Stimulated activated CD8-positive, alpha-beta memory T cell treated with anti-CD3 and anti-CD28 coated beads, Interleukin-7, amount 100 ng/mL, for 1 hour (primary cell): ENCODE results near the gene RNF144B.

Experiments used
- DNase-seq, 2 donors: peaks; one replicate each; pipeline ENCODE4 v3.0.0-alpha.2; 2020; ENCODE audit warnings: low read depth in 2 of 2

RNF144B gene

DNA sequence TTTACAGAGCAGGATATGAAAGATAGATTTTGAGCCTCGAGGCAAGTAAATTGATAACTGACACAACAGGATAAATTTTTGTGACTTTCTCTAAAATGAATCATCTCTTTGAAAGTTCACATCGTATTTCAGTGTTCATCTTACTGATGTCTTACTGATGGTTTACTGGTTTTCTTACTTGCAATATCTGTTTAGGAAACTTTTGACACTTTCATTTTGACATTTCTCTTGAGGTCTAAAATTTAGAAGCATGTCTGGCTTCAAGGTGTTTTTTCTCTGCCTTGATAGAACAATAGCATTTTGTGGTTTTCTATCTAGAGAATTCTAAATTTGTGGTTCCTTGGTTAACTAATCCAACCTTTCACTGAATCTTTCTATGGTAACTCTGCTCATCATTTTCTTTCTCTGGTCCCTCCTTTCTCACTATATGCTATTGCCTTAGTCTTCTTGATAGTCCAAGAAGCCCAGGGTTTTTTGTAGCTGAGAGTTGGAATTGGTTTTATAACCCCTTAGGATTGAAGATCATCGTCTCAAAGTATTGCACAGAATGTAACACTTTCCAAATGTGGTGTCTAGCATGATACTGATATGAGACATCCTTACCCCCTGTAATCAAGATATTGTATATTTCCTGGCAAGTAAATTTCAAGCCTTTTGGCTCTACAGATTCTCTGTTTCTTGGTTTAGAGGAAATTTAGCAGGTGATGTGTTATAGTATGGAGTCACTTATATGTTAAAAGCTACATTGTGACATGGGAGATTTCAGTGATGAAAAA is 98.7 kb downstream of the RNF144B start:
- no peak for DNase-seq

DNA sequence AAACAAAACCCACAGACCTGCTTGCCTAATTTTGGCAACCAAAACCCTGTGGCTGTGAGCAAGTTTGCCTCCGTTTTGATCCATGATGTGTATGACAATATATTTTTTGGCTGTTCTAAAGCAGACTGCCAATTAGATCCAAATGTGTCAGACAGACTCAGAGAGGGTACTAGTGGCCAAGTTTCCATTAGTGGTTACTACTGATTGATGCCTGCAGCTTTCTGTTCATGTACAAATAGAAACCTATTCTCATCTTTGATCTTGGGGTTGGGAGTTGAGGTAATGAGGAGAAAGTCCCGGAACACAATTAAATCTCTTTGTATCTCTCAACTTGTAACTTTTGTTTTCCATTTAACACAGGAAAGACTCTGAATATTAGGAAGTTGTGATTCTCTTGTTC is 100.9 kb downstream of the RNF144B start:
- no peak for DNase-seq

DNA sequence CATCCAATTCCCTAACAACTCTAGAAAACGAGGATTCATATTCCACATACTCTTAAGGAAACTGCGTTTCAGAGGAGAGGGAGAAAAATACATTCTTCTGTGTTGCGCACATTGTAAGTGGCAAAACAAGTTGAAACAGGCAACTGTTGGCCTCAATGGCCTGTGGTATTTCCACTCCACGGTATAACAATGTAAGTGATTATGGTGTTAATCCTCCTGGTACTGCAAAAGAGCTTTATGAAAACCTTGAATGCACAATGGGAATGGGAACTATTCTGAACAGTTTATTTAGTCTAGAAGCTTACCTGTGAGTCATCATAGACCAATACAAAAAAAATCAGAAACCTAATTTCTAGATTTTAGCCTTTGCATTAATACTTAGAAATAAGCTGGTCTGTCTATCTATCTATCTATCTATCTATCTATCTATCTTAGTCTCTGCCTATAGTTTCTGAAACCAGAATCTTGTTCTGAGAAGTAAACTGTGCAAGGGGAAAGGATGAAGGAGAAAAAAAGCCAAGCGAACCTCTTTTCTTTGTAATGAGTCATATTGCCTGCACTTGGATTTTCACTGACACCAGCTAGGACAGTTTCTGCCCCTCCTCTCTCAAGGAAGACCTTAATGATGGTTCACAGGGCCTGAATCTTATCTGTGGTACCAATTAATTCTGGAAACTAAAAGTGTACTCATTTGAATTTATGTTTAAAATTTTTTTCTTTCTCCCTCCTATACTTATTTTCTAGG is 101.5 kb downstream of the RNF144B start:
- DNase-seq = no peak

GRCh38 chr6:18489335-18489734 is 102.2 kb downstream of the RNF144B start:
- no peak for DNase-seq

DNA sequence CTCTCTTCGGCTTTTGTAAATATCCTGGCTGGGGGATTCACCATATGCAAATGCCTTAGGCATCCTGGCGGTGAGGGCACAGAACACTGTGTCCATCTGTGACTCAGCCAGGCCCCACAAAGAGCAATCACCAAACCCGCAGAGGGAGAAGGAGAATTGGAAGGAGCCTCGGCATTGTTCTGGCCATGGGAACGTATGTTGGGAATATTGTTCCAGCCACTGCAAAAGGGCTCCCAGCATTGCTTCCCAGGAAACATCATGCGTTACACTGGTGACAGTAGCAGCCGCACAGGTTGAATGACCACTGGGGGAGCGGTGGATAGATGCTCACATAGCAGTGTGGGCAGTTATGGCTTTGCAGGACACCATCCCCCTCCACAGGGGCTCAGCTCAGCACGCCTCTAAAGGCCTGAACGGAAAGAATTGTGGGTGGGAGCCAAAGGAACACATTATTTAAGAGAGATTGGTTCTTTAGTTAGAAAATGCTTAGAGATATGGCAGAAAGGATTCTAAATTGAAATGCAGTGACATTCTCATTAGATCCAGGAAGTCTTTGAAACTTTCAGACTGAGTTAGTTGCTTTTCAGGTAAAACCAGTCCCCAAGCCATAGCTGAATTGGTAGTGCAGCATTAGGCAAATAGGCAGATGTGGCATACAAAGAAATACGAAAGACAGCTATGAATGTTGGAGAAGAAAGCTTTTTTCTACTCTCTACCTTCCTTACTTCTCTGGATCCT is 104.3 kb downstream of the RNF144B start:
- no peak for DNase-seq

DNA sequence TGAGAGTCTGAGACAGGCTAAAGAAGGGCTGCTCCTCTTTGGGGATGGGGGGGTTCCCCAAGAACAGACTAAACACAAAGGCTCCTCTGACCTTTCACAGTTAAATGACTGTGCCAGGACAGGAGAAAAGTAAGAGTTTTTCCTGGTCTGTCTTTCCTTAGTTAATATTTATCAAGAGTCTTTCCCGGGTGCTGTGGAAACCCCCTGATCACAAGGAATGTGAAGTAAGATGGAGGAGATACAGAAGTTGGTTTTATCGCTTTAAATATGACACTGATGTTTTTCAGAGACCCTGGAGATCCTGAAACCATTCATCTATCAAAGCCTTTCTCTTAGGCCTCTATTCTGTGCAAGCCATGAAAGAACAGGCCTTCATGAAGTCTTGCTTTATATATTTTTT is 105.8 kb downstream of the RNF144B start:
- no peak for DNase-seq

- no peak for DNase-seq
Measured at GRCh38 chr6:18493382-18493891, 106.3 kb downstream of the RNF144B start.

DNA sequence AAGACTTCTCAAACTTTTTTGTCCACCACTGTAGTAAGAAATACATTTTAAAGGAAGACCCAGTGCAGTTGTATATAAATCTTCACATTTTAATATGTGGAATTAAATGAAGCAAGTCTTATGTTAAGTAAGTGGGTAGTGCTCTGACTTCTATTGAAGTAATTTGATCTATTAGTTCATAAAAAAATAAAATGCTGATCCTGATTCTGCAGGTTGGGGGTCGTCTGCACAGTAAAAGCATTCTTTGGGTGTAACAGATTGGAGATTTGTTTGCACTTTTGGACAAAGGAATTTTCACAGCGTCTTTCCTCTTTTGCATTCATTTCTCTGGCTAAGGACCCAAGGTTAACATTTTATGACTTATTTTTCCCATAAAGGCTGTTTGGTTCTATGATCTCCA is 106.8 kb downstream of the RNF144B start:
- no peak for DNase-seq

- DNase-seq = no peak
Measured at GRCh38 chr6:18495236-18495635, 108.1 kb downstream of the RNF144B start.

DNA sequence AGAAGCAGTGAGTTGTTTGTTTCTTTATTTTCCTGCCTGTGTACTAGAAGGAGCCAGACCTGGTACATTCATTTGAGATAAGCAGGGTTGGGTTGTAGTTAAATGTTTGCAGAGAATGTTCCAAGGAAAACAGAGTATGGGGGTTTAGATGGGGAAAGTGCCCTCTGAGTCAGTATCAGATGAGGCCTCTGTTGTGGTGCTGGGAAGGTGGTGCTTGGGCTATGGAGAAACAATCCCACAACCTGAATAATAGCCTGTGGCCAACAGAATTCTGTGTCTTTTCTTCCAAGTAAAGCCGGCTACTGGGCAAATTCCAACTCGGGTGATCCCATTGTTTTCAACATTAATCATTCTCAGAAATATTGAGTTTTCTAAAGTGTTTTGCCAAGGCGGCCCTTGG is 109.3 kb downstream of the RNF144B start:
- DNase-seq = no peak

- no peak for DNase-seq
Measured at GRCh38 chr6:18497006-18497405, 109.9 kb downstream of the RNF144B start.

- no peak for DNase-seq
Measured at GRCh38 chr6:18498408-18498807, 111.3 kb downstream of the RNF144B start.

- DNase-seq = no peak
Measured at GRCh38 chr6:18500921-18501662, 113.9 kb downstream of the RNF144B start.

GRCh38 chr6:18501663-18502013 is 114.5 kb downstream of the RNF144B start:
- no peak for DNase-seq

DNA sequence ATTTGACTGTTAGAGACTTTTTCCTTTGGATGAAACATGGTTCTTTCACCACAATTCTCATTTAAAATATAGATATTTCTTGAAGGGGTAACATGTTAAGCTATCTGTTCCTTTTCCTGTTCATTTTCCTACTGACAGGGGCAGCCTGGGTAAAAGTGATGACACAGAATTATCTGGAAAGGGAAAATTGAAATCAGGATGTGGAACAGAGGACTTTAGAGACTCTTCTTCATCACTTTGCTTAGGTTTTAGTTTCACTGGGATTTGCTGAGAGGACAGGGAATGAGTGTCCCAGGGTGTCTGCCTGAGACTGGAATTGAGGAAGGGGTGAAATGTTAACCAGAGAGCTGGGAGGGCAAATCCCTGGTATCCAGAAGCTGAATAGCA is 116.0 kb downstream of the RNF144B start:
- DNase-seq = no peak

DNA sequence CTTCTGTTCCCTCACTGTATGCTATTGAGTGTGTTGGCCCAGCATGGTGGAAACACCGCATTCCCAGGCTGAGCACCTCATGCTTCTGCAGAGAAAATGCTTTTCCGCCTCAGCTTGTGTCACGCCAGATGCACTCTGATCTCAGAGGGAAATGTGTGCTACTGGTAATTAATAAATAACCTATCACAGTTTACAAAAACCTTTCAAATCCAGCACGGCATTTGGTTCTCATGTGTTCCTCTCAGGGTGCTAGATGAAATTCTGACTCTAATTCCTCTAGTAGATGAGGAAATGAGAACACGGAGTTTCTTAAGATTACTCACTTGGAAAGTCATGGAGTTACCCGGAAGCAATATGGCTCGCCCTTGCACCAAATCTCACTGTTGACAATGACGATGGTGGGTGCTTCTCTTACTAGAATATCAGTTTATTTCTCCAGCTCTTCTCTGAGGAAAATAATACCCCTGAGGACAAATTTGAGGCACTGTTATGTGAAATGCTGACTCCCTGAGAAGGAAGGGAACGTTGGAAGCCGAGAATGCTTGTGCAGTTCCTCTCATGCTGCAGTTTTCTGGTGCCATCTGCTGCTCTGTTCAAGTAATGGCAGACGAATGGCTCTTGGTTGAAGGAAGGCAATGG is 116.6 kb downstream of the RNF144B start:
- DNase-seq = no peak

DNA sequence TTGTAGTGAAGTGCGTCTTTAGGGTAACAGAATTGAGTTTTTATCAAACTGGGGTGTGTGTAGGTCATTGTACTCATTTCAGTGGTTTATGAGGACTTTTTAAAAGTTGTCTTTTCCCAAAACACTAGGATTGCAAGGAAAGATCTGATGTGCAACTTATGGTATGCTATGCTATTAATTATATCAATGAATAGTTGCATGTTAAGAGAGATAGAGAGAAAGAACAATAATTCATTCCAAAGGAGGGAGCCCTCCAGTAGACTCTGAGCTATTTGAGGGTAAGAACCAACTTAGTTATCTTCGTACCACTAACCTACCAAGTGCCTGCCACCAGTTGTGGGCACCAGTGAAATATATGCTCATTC is 117.1 kb downstream of the RNF144B start:
- no peak for DNase-seq

DNA sequence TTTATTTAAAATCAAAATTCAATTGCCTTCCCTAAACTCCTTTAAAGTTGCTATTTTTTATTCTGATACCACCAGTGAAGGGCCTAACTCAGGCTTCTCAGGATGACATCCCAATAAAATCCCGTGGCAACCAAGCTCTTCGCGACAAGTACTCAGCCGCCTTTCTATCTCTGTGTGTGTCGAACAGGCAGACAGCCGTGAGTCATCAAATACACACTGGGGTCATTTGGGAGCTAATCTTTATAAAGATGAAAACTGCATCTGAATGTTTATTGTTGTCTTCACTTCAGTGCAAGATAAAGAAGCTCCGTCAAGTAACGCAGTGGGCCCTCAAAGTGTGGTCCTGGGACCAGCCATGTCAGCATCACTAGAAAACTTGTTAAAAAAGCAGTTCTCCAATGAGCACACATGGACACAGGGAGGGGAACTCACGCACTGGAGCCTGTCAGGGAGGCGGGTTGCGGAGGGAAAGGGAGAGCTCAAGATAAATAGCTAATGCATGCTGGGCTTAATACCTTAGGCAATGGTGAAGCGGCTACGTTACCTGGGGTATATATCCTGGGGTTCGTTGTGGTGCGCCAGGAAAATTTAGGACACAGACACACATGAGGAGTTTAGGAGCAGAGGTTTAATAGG is 119.3 kb downstream of the RNF144B start:
- DNase-seq = no peak

- DNase-seq = no peak
Measured at GRCh38 chr6:18507018-18507415, 119.9 kb downstream of the RNF144B start.

DNA sequence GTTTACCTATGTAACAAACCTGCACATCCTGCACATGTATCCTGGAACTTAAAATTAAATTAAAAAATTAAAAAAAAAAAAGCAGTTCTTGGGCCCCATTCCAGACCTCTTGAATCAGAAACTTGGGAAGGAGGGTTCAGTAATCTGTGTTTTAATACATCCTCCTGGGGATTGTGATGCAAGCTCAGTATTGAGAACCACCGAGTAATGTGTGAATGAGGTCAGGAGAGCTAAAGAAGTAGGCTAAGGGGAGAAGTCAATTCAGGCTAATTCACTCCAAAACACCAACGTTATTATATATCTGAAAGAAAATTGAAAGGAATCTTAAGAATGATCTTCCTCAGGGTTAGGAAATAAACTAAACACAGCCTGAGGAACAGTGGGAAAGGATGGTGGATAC is 120.4 kb downstream of the RNF144B start:
- no peak for DNase-seq
